K562 (cell line): ENCODE results near the gene PYGB. TPM values are rescaled to one million over a fixed set of nuclear protein-coding genes. Genes with fewer than 3 reads are reported as not detected.

Experiments used
- ATAC-seq: fragments of 200-7000 bp; cut with Tn5 transposase; 3 replicates; pipeline ENCODE4 v1.9.1; 2020; ENCODE audit warnings: moderate library complexity
- BruUV-seq: library from RNA; stranded (reverse); fragments of 400-500 nt; replicated peaks from 2 replicates; lab custom pipeline; 2021; lab: Mats Ljungman, UMichigan
- CTCF ChIA-PET: fragments of 300-600 bp; formaldehyde crosslinking; extraction: SDS; loops from one replicate; lab custom pipeline; 2021; ENCODE audit warnings: low intra/inter-chr PET ratio; lab: Yijun Ruan, JAX
- POLR2A ChIA-PET: fragments of 300-600, 350-650 bp; sonication (Branson Sonifier 250); formaldehyde crosslinking; extraction: SDS; loops from one replicate; lab custom pipeline; 2021; ENCODE audit warnings: antibody characterized with exemption, inconsistent platforms; lab: Yijun Ruan, JAX
- DNase-seq, 4 experiments: peaks; one replicate each; pipeline versions ENCODE4 v3.0.0 to v3.0.0-alpha.2; 2011 to 2018; ENCODE audit warnings: low spot score in 3 of 4, mixed read lengths in 3 of 4; ENCODE audit errors: extremely low read depth in 1 of 4
- FAIRE-seq: peaks from 2 replicates; lab custom pipeline; 2011; peaks lifted over from hg19 to GRCh38; lab: Jason Lieb, UNC
- H2AFZ ChIP-seq: 2 replicates; pipeline ENCODE4 v1.6.0; 2011; ENCODE audit warnings: low read depth, low read length, control low read depth, inconsistent platforms
- H3K27ac ChIP-seq: fragments of 200-600 bp; 3 replicates; pipeline ENCODE4 v1.8.0; 2011; ENCODE audit warnings: low read depth, mild to moderate bottlenecking, control low read depth, inconsistent platforms, low read length, moderate library complexity, mixed read lengths; ENCODE audit errors: extremely low read depth
- H3K27me3 ChIP-seq, 2 experiments: fragments of 300-600 bp in 1 of 2; 2 replicates in 1 of 2; 3 replicates in 1 of 2; pipeline versions ENCODE4 v1.6.0 to v1.8.0; 2011; ENCODE audit warnings: inconsistent platforms in 2 of 2, low read length in 2 of 2, mild to moderate bottlenecking in 1 of 2, mixed read lengths in 1 of 2, moderate library complexity in 1 of 2; ENCODE audit not compliant: control insufficient read depth in 2 of 2, insufficient read depth in 2 of 2
- H3K36me3 ChIP-seq: fragments of 300-600 bp; 3 replicates; pipeline ENCODE4 v1.8.0; 2011; ENCODE audit warnings: mild to moderate bottlenecking, low read length, inconsistent platforms; ENCODE audit not compliant: control insufficient read depth, insufficient read depth
- H3K4me1 ChIP-seq, 2 experiments: fragments of 200-600 bp in 1 of 2; replicated peaks in 1 of 2; 2 replicates in 1 of 2; 3 replicates in 1 of 2; pipeline versions ENCODE4 v1.5.1 to v1.8.0; 2011; ENCODE audit warnings: inconsistent platforms in 2 of 2, low read length in 2 of 2, mild to moderate bottlenecking in 1 of 2, mixed read lengths in 1 of 2, moderate library complexity in 1 of 2; ENCODE audit not compliant: control insufficient read depth in 2 of 2, insufficient read depth in 2 of 2
- H3K4me2 ChIP-seq: 2 replicates; pipeline ENCODE4 v1.6.1; 2011; ENCODE audit warnings: low read length, control low read depth, inconsistent platforms, mixed read lengths; ENCODE audit not compliant: insufficient read depth
- H3K4me3 ChIP-seq: fragments of 200-600 bp; sonication (generic), shearing (Covaris generic); 2 replicates; pipeline ENCODE4 v1.5.1; 2016; ENCODE audit warnings: control low read depth, inconsistent platforms
- H3K79me2 ChIP-seq: fragments of 200-600 bp; 3 replicates; pipeline ENCODE4 v1.8.0; 2011; ENCODE audit warnings: low read length, inconsistent platforms; ENCODE audit not compliant: control insufficient read depth, insufficient read depth
- H3K9ac ChIP-seq, 2 experiments: 2 replicates each; pipeline versions ENCODE4 v1.6.0 to v1.6.1; 2011; ENCODE audit warnings: low read depth in 2 of 2, low read length in 2 of 2, control low read depth in 1 of 2, inconsistent platforms in 1 of 2, mild to moderate bottlenecking in 1 of 2, mixed read lengths in 1 of 2; ENCODE audit not compliant: insufficient read depth in 1 of 2
- H3K9me1 ChIP-seq: one replicate; pipeline ENCODE4 v1.6.0; 2011; ENCODE audit warnings: inconsistent platforms, mild to moderate bottlenecking, low read length, moderate library complexity; ENCODE audit not compliant: control insufficient read depth, insufficient read depth
- H3K9me3 ChIP-seq: replicated peaks from 2 replicates; pipeline ENCODE4 v1.5.1; 2011; ENCODE audit warnings: low read depth, low read length, inconsistent platforms; ENCODE audit not compliant: control insufficient read depth, insufficient read depth
- H4K20me1 ChIP-seq: replicated peaks from 2 replicates; pipeline ENCODE4 v1.6.1; 2011; ENCODE audit warnings: low read length, inconsistent platforms, mixed read lengths; ENCODE audit not compliant: control insufficient read depth, insufficient read depth
- PTBP1 ChIP-seq: fragments of 200-400 bp; formaldehyde crosslinking; IDR thresholded peaks from 2 replicates; pipeline ENCODE4 v1.6.1; 2017; ENCODE audit warnings: low read depth, low read length
- WGBS: fragments of 100-300 bp; shearing (Covaris generic); methylation state at CpG from one replicate; pipeline ENCODE4 v1.1.6; 2016; ENCODE audit warnings: low coverage, mixed read lengths; ENCODE audit not compliant: insufficient coverage; ENCODE audit errors: missing lambda C conversion rate; 5-methylcytosine and 5-hydroxymethylcytosine counted together
- in situ Hi-C: fragments of 300-500 bp; cut with MboI; formaldehyde crosslinking; loops from 4 replicates; pipeline ENCODE4 v1.15.0; 2018; ENCODE audit warnings: inconsistent platforms, mixed read lengths
- intact Hi-C: fragments of 100-400 bp; cut with micrococcal nuclease; formaldehyde crosslinking; loops from 2 replicates; pipeline ENCODE4 v1.14.2; 2022
- polyA plus RNA-seq, 8 experiments: library from polyadenylated mRNA; depleted of rRNA in 4 of 8; stranded (reverse) in 5 of 8; unstranded in 3 of 8; fragments of >200 nt; fragmentation: Nextera tagmentation in 2 of 8; fragmentation: Illumina TruSeq in 1 of 8; extraction: Ambion mirVana in 2 of 8; extraction: Trizol in 1 of 8; gene quantifications; 2 replicates each; pipeline versions ENCODE4 v1.2.1 to v1.2.3, GENCODE V29; 2011 to 2014; ENCODE audit warnings: inconsistent platforms in 1 of 8, missing spikeins in 1 of 8
- total RNA-seq, 7 experiments: library from RNA; depleted of rRNA in 6 of 7; stranded (reverse); fragments of >200 nt in 6 of 7; fragmentation: Illumina TruSeq in 2 of 7; extraction: Trizol in 2 of 7; gene quantifications; 2 replicates each; pipeline versions ENCODE4 v1.2.1 to v1.2.3, GENCODE V29; 2011 to 2021; ENCODE audit warnings: low replicate concordance in 1 of 7
- TF ChIP-seq, protein P1 (sequence below): fragments of 450-650 bp; IDR thresholded peaks from 2 replicates; pipeline ENCODE4 v1.6.1; 2016; ENCODE audit warnings: low read depth

Gene PYGB
- total and polyA plus RNA-seq, 9 of the 15 experiments (the other 6 are each of a cell fraction or from before 2014, with no cell fraction given): 0.34 to 18.0 (median 9.8) TPM

- no peak overlapping the region; a peak in 1 of 4 replicates for H3K9ac ChIP-seq
- no peaks in the 10 kb centered on the region for H3K79me2 ChIP-seq
- BruUV-seq: no TSS peak
- ChIA-PET CTCF (interaction anchor here (0.8 kb wide), 1 partner anchor 19 kb away, joined by 3 read pairs; no protein-coding TSS in a partner anchor), POLR2A (no interaction called here)
- no peak overlapping the region for H3K27ac ChIP-seq
- no peak for DNase-seq
- intact Hi-C loops: no loop called here
- H2AFZ ChIP-seq: no peak overlapping the region
- no peak overlapping the region for H3K4me2 ChIP-seq
- no peaks in the 10 kb centered on the region for H3K4me1 ChIP-seq
- H3K36me3 ChIP-seq: peaks cover 14% of the 10 kb centered on the region; the same call in 1 of the 3 replicates
- in situ Hi-C loops: no loop called here
- H4K20me1 ChIP-seq: no peaks in the 10 kb centered on the region
- no peaks in the 10 kb centered on the region for H3K9me3 ChIP-seq
- no peak for ATAC-seq
- TF ChIP-seq, protein P1, sequence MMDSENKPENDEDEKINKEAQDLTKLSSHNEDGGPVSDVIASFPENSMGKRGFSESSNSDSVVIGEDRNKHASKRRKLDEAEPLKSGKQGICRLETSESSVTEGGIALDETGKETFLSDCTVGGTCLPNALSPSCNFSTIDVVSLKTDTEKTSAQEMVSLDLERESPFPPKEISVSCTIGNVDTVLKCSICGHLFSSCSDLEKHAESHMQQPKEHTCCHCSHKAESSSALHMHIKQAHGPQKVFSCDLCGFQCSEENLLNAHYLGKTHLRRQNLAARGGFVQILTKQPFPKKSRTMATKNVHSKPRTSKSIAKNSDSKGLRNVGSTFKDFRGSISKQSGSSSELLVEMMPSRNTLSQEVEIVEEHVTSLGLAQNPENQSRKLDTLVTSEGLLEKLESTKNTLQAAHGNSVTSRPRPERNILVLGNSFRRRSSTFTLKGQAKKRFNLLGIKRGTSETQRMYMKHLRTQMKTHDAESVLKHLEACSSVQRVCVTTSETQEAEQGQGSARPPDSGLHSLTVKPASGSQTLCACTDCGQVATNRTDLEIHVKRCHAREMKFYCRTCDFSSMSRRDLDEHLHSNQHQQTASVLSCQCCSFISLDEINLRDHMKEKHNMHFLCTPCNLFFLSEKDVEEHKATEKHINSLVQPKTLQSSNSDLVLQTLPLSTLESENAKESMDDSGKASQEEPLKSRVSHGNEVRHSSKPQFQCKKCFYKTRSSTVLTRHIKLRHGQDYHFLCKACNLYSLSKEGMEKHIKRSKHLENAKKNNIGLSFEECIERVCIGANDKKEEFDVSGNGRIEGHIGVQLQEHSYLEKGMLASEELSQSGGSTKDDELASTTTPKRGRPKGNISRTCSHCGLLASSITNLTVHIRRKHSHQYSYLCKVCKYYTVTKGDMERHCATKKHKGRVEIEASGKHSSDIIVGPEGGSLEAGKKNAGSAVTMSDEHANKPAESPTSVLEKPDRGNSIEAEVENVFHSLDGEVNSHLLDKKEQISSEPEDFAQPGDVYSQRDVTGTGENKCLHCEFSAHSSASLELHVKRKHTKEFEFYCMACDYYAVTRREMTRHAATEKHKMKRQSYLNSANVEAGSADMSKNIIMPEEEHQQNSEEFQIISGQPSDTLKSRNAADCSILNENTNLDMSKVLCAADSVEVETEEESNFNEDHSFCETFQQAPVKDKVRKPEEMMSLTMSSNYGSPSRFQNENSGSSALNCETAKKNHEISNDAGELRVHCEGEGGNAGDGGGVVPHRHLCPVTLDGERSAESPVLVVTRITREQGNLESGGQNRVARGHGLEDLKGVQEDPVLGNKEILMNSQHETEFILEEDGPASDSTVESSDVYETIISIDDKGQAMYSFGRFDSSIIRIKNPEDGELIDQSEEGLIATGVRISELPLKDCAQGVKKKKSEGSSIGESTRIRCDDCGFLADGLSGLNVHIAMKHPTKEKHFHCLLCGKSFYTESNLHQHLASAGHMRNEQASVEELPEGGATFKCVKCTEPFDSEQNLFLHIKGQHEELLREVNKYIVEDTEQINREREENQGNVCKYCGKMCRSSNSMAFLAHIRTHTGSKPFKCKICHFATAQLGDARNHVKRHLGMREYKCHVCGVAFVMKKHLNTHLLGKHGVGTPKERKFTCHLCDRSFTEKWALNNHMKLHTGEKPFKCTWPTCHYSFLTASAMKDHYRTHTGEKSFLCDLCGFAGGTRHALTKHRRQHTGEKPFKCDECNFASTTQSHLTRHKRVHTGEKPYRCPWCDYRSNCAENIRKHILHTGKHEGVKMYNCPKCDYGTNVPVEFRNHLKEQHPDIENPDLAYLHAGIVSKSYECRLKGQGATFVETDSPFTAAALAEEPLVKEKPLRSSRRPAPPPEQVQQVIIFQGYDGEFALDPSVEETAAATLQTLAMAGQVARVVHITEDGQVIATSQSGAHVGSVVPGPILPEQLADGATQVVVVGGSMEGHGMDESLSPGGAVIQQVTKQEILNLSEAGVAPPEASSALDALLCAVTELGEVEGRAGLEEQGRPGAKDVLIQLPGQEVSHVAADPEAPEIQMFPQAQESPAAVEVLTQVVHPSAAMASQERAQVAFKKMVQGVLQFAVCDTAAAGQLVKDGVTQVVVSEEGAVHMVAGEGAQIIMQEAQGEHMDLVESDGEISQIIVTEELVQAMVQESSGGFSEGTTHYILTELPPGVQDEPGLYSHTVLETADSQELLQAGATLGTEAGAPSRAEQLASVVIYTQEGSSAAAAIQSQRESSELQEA: no peak
- TF ChIP-seq PTBP1: no peak
- no peak for FAIRE-seq
- 93% methylated on average over 7 of the region's 10 CpGs for WGBS
- no peak overlapping the region for H3K4me3 ChIP-seq
- no peaks in the 10 kb centered on the region for H3K9me1 ChIP-seq
- no peaks in the 10 kb centered on the region for H3K27me3 ChIP-seq
These were observed 25.2 kb downstream of the PYGB start for GRCh38 chr20:25273046-25273445.
